Posterior vena cava (tissue), 2 donors: ENCODE results near the gene KRT85. TPM values are rescaled to one million over a fixed set of nuclear protein-coding genes. Genes with fewer than 3 reads are reported as not detected.
"Not testable (repeated sequence)": the region's sequence is repeated elsewhere in the genome, so short reads cannot be mapped to it uniquely, and the experiment has no call there.

ENCODE experiments used
- DNase-seq: peaks from one replicate; pipeline ENCODE4 v3.0.0-alpha.2; 2020; ENCODE audit warnings: low spot score
- intact Hi-C, 2 donors: fragments of 100-400 bp; cut with DNase I; formaldehyde crosslinking; loops; one replicate each; pipeline versions ENCODE4 v1.14.1 to v1.14.2; 2022 to 2023
- long read RNA-seq, 2 donors: library from polyadenylated mRNA; unstranded; transcript quantifications; one replicate each; pipeline ENCODE4 v2.0.0, GENCODE V29; 2020 to 2021
- total RNA-seq, 2 donors: library from RNA; stranded (reverse); fragmentation: NEBNext Ultra II Directional; extraction: Animal tissue kit (Norgen Biotek cat#: 25700); gene quantifications; one replicate each; pipeline ENCODE4 v1.2.1, GENCODE V29; 2021
- donor health status: DM: yes; HTN: yes; CAD: no.
- donor health status: DM: yes; HTN: yes; CAD: no.

The KRT85 gene
- not detected for total RNA-seq
- long read RNA-seq, donor 1: 0 reads
- long read RNA-seq, donor 2: 0 reads

GRCh38 chr12:52366738-52367485, at the start of gene KRT85:
TSS of gene KRT85 (minus strand) at chr12:52367481. CDS start at chr12:52367405, 76 bp downstream.
- intact Hi-C loops: no loop called here
- DNase-seq: no peak

- DNase-seq: no peak
- intact Hi-C loops: no loop called here
Measured at GRCh38 chr12:52416795-52417194, 49.5 kb upstream of the KRT85 start.

DNA sequence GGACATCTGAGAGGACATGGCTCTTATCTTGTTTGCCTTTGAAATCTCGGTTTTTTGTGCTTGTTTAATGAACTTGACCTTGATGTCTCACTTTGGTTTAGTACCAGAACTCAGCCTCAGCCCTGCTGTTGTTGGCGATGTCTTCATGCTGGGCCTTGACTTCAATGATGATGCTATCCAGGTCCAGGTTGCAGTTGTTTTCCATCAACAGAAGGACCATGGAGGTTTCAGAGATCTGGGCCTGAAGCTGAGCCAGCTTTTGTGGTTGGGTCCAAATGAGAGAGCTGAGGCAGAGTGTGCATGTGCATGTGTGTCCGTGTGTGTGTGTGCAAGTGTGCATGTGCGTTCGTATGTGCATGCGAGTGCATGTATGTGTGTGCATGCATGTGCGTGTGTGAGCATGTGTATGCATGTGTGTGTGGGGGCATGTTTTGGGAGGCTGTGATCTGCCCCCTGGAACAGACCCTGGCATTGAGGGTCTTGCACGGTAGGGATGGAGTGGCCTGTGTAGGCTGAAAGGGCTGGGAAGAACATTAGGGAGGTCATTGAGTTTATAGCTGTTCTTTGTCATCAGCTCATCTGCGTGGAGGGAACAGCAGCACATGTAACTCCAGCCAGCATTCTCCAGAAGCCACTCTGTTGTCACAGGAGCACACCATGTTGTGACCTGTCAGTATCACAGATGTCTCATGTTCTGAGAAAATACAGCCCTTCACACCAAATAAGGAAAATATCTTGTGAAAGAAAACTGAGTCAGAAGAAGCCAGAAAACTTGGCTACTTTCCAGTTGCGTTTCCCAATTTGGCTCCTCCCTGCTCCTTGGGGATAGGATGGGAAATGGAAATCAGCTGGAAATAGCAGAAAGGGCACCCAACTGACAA, 48.8 kb upstream of the KRT85 start:
- DNase-seq: no peak
- intact Hi-C loops: no loop called here

- no peak for DNase-seq
- intact Hi-C loops: no loop called here
Measured at GRCh38 chr12:52414936-52415335, 47.7 kb upstream of the KRT85 start.

DNA sequence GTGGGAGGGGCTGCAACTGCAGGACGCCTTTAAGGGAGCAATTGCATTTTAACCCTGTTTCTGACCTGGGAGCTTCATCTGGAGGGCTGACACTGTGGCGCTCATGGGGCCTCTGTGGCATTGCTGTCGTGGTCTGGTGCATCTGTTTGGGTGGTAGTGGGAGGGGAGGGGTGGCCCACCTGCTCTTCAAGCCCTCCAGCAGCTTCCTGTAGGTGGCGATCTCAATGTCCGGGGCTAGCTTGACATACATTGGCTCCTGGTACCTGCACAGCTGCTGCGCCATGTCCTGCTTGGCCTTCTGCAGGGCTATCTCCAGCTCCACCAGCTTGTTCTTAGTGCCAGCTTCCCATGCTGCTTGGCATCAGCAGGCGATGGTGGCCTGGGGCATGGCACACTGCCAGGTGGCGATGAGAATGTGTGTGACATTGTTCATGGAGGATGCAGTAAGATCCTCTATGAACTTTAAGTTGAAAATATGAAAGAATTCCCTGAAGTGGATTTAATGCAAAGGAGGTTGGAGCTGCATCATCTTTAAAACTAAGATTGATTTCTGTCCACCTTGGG, 46.6 kb upstream of the KRT85 start:
- no peak for DNase-seq
- intact Hi-C loops: no loop called here

GRCh38 chr12:52413202-52413601, 45.9 kb upstream of the KRT85 start:
- no peak for DNase-seq
- intact Hi-C loops: no loop called here

DNA sequence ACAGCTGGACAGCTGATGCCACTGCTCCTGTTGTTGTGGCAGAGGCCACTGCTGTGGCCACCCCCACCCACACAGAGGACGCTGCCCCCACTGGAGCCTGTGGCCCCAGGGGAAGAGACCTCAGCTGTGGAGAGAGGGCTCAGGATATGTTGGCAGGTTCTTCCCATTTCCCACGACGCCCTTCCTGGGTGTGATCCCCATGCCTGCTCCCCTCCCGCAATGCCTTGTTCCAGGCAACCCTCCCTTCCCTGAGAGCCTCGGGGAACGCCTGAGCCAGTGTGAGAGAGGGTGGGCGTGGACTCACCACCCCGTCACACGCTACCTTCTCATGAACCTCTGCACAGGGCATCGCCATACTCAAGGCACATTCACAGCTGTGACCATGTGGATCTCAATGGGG, 44.5 kb upstream of the KRT85 start:
- intact Hi-C loops: no loop called here

GRCh38 chr12:52410589-52411248, 43.4 kb upstream of the KRT85 start:
- intact Hi-C loops, DNase-seq: not testable (repeated sequence)

More for the DNA sequence above, 44.5 kb upstream of the KRT85 start:
- no peak for DNase-seq

DNA sequence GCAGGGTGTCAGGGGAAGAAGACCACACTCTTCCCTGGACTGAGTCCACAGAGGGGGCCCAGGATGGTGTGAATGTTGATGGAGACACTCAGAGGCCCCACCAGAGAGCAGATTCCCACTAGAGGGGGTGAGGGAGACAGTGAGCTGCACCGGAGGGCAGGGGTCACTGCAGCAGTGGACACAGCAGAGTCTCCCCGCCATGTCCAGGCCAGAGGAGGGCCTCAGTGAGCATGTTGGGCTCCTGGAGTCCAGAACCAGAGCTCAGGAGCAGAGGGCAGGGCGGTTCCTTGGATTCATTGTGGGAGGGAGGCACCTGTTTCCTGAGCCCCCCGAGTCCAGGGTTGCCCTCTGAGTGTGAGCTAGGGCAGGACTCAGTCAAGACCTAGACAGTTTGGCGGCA, 40.6 kb upstream of the KRT85 start:
- DNase-seq: peak; percentile 46

GRCh38 chr12:52405922-52406385, 38.7 kb upstream of the KRT85 start, which contains the start of gene KRT82:
TSS of gene KRT82 (minus strand) at chr12:52406335. CDS start at chr12:52406277, 58 bp downstream.
- intact Hi-C loops: no loop called here
- DNase-seq: no peak

More for the DNA sequence above, 40.6 kb upstream of the KRT85 start:
- intact Hi-C loops: no loop called here

- no peak for DNase-seq
- intact Hi-C loops: no loop called here
Measured at GRCh38 chr12:52404951-52405350, 37.7 kb upstream of the KRT85 start.

- intact Hi-C loops: no loop called here
Measured at GRCh38 chr12:52403561-52403960, 36.3 kb upstream of the KRT85 start.

GRCh38 chr12:52402873-52403540, 35.7 kb upstream of the KRT85 start:
- DNase-seq: no peak
- intact Hi-C loops: no loop called here

More at GRCh38 chr12:52403561-52403960, 36.3 kb upstream of the KRT85 start:
- no peak for DNase-seq

- DNase-seq: no peak
- intact Hi-C loops: no loop called here
Measured at GRCh38 chr12:52402377-52402776, 35.1 kb upstream of the KRT85 start.

- DNase-seq: no peak
- intact Hi-C loops: no loop called here
Measured at GRCh38 chr12:52401926-52402325, 34.6 kb upstream of the KRT85 start.

DNA sequence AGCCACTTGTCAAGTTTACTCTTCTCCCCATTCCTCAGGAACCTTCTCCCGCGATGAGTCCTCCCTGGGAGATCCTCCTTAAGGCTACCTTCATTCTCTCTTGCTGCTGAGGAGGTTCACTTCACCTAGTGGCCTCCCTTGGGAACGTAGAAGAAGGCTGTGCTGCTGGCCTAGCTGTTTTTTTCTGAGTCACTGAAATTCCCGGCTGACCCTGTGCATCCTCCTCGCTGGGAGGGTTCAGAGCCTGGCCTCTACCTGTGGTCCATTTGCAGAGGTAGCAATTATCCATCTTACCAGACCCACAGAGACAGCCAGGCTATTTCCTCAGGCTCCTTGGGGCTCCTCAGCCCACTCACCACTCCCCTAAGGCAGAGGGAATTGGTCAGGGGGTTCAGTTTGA, 34.2 kb upstream of the KRT85 start:
- intact Hi-C loops: no loop called here
- no peak for DNase-seq

GRCh38 chr12:52400906-52401305, 33.6 kb upstream of the KRT85 start:
- intact Hi-C loops: no loop called here
- no peak for DNase-seq

- no peak for DNase-seq
Measured at GRCh38 chr12:52399756-52400155, 32.5 kb upstream of the KRT85 start.

DNA sequence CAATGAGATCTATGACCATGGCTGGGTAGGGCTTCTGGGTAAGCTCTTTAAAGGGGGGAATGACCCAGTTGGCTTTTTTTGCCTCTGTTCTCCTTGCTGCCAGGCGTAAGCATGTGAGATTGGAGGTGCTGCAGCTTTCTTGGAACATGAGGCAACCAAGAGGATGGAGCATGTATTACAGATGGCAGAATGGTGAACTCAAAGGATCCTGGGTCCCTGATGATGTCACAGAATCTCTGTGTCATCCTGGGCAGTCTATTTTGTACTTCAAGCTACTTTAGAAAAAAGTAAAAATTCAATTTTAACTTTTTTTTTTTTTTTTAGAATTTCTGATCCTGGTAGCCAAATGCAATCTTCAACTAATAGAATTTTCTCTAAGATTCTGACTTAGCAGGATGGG, 30.9 kb upstream of the KRT85 start:
- intact Hi-C loops: no loop called here
- DNase-seq: no peak

More at GRCh38 chr12:52399756-52400155, 32.5 kb upstream of the KRT85 start:
- intact Hi-C loops: no loop called here
